Lower leg skin (tissue), 3 donors: Measurements from ENCODE around the gene TRPM3.

Experiments used
- POLR2A ChIP-seq, 2 donors: fragments of 450-650 bp; IDR thresholded peaks; one replicate each; pipeline ENCODE4 v1.6.1; 2016 to 2017; ENCODE audit warnings: antibody characterized with exemption in 2 of 2, mild to moderate bottlenecking in 1 of 2, moderate library complexity in 1 of 2
- TF ChIP-seq, protein P1 (sequence below), 3 donors: fragments of 450-650 bp; IDR thresholded peaks; one replicate each; pipeline ENCODE4 v1.5.1; 2016; ENCODE audit warnings: antibody characterized with exemption in 3 of 3, mild to moderate bottlenecking in 3 of 3, moderate library complexity in 2 of 3

- TF ChIP-seq, protein P1, sequence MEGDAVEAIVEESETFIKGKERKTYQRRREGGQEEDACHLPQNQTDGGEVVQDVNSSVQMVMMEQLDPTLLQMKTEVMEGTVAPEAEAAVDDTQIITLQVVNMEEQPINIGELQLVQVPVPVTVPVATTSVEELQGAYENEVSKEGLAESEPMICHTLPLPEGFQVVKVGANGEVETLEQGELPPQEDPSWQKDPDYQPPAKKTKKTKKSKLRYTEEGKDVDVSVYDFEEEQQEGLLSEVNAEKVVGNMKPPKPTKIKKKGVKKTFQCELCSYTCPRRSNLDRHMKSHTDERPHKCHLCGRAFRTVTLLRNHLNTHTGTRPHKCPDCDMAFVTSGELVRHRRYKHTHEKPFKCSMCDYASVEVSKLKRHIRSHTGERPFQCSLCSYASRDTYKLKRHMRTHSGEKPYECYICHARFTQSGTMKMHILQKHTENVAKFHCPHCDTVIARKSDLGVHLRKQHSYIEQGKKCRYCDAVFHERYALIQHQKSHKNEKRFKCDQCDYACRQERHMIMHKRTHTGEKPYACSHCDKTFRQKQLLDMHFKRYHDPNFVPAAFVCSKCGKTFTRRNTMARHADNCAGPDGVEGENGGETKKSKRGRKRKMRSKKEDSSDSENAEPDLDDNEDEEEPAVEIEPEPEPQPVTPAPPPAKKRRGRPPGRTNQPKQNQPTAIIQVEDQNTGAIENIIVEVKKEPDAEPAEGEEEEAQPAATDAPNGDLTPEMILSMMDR (IDR thresholded peaks at IDR 0.05) = no peak
- TF ChIP-seq POLR2A (IDR thresholded peaks at IDR 0.05) = no peak
These were observed 9.1 kb upstream of the TRPM3 start for GRCh38 chr9:71130521-71130920.
